Gastroesophageal sphincter (tissue), 4 donors: ENCODE results near the gene RPS6KC1. TPM values are rescaled to one million over a fixed set of nuclear protein-coding genes. Genes with fewer than 3 reads are reported as not detected.

ENCODE experiments used
- ATAC-seq: fragments of 150-250 bp; one replicate; pipeline ENCODE4 v1.9.1; 2016; ENCODE audit warnings: mild to moderate bottlenecking, moderate library complexity
- H3K27ac ChIP-seq, 4 donors: fragments of 200-600 bp; sonication (generic) in 3 of 4; 1 replicate in 3 of 4; 2 replicates in 1 of 4; pipeline ENCODE4 v1.5.1; 2016 to 2019
- H3K27me3 ChIP-seq: fragments of 200-600 bp; sonication (generic); one replicate; pipeline ENCODE4 v1.5.1; 2019
- H3K36me3 ChIP-seq, 2 donors: fragments of 200-600 bp; sonication (generic); one replicate each; pipeline ENCODE4 v1.5.1; 2019; ENCODE audit warnings: control low read depth in 1 of 2
- H3K4me1 ChIP-seq, 3 donors: fragments of 200-600 bp; sonication (generic); 1 replicate in 2 of 3; 2 replicates in 1 of 3; pipeline ENCODE4 v1.5.1; 2016 to 2019; ENCODE audit warnings: control low read depth in 2 of 3
- H3K4me3 ChIP-seq, 2 donors: fragments of 200-600 bp; sonication (generic); one replicate each; pipeline ENCODE4 v1.5.1; 2019; ENCODE audit warnings: mild to moderate bottlenecking in 1 of 2, moderate library complexity in 1 of 2
- H3K9me3 ChIP-seq, 3 donors: fragments of 200-600 bp; sonication (generic); one replicate each; pipeline ENCODE4 v1.5.1; 2017 to 2019; ENCODE audit warnings: control low read depth in 2 of 3
- EP300 ChIP-seq: sonication (generic); formaldehyde crosslinking; IDR thresholded peaks from one replicate; pipeline ENCODE4 v1.6.1; 2017; ENCODE audit warnings: antibody characterized with exemption, mild to moderate bottlenecking
- POLR2A ChIP-seq, 2 donors: fragments of 450-650 bp; IDR thresholded peaks; one replicate each; pipeline ENCODE4 v1.6.1; 2017; ENCODE audit warnings: antibody characterized with exemption in 2 of 2, mild to moderate bottlenecking in 2 of 2, moderate library complexity in 1 of 2
- POLR2AphosphoS5 ChIP-seq: sonication (generic); formaldehyde crosslinking; IDR thresholded peaks from one replicate; pipeline ENCODE4 v1.6.1; 2017; ENCODE audit warnings: antibody characterized with exemption
- WGBS, 2 donors: methylation state at CpG; one replicate each; pipeline ENCODE4 v1.1.5; 2018; ENCODE audit warnings: low coverage in 1 of 2; 5-methylcytosine and 5-hydroxymethylcytosine counted together
- total RNA-seq, 4 donors: library from RNA; depleted of rRNA; stranded (reverse); fragments of >200 nt; gene quantifications; one replicate each; pipeline ENCODE4 v1.1.0, GENCODE V29; 2016
- TF ChIP-seq, protein P1 (sequence below), 4 experiments: fragments of 200-600 bp in 2 of 4; fragments of 450-650 bp in 2 of 4; sonication (generic) in 1 of 4; IDR thresholded peaks; one replicate each; pipeline ENCODE4 v1.5.1; 2017 to 2019; ENCODE audit warnings: antibody characterized with exemption in 4 of 4, mild to moderate bottlenecking in 2 of 4, moderate library complexity in 2 of 4

Gene RPS6KC1
- total RNA-seq, 4 donors from 2014 or later, result 21.2 to 28.5 (median 23.8) TPM

DNA sequence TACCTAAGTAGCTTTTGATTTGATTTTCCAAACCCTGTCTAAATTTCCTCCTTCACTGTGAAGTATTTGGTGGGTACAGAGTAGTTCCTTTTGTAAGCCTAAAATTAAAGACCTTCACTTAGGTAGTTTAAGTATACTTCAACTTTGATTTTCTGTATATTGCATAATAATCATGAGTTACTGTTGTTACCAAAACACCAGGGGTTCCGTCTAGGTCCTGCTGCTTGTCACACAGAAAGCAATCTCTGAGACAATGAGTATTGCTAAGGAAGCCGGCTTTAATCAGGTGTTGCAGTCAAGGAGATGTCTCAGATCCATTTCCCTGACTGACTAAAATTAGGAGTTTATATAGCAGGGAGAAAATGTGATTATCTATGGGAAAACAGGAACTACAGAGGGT, 15.3 kb downstream of the RPS6KC1 start:
- ATAC-seq, result no peak
- WGBS, 2 donors, result 67% methylated on average over 1 of the region's 2 CpGs; no CpG with 5 or more reads in 1 of the 2 donors
- no peak overlapping the region for H3K4me3 ChIP-seq
- H3K9me3 ChIP-seq, result no peaks in the 10 kb centered on the region
- H3K27ac ChIP-seq, result no peak overlapping the region
- H3K36me3 ChIP-seq, result no peaks in the 10 kb centered on the region
- peaks cover 0 to 23% (median 0%) of the 10 kb centered on the region in 3 donors for H3K4me1 ChIP-seq
- TF ChIP-seq EP300 (no peak), POLR2A (IDR thresholded peaks at IDR 0.05) (no peak), POLR2AphosphoS5 (no peak)
- TF ChIP-seq, protein P1, sequence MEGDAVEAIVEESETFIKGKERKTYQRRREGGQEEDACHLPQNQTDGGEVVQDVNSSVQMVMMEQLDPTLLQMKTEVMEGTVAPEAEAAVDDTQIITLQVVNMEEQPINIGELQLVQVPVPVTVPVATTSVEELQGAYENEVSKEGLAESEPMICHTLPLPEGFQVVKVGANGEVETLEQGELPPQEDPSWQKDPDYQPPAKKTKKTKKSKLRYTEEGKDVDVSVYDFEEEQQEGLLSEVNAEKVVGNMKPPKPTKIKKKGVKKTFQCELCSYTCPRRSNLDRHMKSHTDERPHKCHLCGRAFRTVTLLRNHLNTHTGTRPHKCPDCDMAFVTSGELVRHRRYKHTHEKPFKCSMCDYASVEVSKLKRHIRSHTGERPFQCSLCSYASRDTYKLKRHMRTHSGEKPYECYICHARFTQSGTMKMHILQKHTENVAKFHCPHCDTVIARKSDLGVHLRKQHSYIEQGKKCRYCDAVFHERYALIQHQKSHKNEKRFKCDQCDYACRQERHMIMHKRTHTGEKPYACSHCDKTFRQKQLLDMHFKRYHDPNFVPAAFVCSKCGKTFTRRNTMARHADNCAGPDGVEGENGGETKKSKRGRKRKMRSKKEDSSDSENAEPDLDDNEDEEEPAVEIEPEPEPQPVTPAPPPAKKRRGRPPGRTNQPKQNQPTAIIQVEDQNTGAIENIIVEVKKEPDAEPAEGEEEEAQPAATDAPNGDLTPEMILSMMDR (IDR thresholded peaks at IDR 0.05), result no peak
- no peaks in the 10 kb centered on the region for H3K27me3 ChIP-seq

DNA sequence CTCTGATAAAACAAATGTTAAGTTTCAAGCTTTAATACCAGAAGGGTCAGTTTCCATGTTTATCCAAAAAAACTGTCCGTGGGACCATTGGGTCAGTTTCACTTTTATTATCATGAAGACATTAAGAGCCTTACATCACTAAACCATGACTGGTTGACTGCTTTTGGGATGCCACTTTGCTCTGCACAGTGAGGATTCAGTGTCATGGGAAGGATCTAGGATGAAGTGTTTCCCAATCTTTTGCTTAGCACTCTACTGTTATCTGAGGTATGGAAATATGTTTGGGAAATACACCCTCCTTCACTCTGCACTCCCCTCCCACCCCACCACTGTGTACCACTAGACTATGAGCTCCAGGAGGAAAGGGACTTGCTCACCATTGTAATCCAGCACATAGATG, 16.3 kb downstream of the RPS6KC1 start:
- ATAC-seq, result no peak
- TF ChIP-seq, protein P1 (IDR thresholded peaks at IDR 0.05), result no peak
- TF ChIP-seq EP300, result no peak
- no peak for TF ChIP-seq POLR2A (IDR thresholded peaks at IDR 0.05)
- TF ChIP-seq POLR2AphosphoS5, result no peak
- H3K4me1 ChIP-seq, result peaks cover 0 to 23% (median 0%) of the 10 kb centered on the region in 3 donors
- H3K27ac ChIP-seq, result no peak overlapping the region
- 75 to 80% methylated on average over 1 of the region's 1 CpG for WGBS, 2 donors
- H3K27me3 ChIP-seq, result no peaks in the 10 kb centered on the region
- H3K9me3 ChIP-seq, result no peaks in the 10 kb centered on the region
- H3K4me3 ChIP-seq, result no peak overlapping the region
- no peaks in the 10 kb centered on the region for H3K36me3 ChIP-seq

DNA sequence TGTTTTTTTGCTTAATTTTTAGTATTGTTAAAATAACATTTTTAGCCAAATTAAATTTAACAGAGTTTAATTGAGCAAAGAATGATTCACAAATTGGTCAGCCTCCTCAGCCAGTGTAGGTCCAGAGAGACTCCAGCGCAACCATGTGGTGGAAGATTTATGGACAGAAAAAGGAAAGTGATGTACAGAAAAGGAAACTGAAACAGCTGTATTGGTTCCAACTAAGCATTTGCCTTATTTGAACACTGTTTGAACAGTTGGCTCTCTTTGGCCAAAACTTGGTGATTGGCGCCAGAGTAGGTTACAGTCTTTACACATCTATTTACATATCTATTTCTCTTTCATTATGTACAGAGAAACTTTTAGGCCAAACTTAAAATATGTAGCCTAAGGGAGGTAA, 19.4 kb downstream of the RPS6KC1 start:
- 24 to 44% methylated on average over 2 of the region's 2 CpGs for WGBS, 2 donors
- TF ChIP-seq, protein P1 (IDR thresholded peaks at IDR 0.05), result peak in 1 of 4 experiments; percentile 33
- no peak for TF ChIP-seq POLR2A (IDR thresholded peaks at IDR 0.05)
- TF ChIP-seq EP300, result no peak
- TF ChIP-seq POLR2AphosphoS5, result no peak
- Histone ChIP-seq H3K4me3 (no peak overlapping the region), H3K27ac (no peak overlapping the region), H3K36me3 (peaks cover 0 to 4% of the 10 kb centered on the region in 2 donors), H3K27me3 (no peaks in the 10 kb centered on the region), H3K4me1 (peaks cover 0 to 23% (median 0%) of the 10 kb centered on the region in 3 donors), H3K9me3 (no peaks in the 10 kb centered on the region)
- no peak for ATAC-seq

DNA sequence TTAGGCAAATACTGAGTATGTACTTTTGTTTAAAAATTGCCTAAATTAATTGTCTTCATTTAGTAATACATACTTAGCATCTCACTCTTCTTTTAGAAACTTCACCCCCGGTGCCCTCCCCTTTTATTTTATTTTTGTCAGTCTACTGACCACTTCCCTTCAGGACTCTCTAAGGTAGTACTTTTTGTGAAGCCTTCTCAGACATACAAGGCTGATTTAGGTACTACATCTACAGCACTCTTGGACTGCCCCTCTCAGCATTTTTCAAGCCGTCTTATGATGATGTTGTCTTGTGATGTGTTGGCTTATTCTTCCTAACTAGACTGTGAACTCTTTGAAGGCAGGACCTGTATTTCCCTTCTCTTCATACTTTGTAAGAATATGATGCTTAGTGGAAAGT, 24.7 kb downstream of the RPS6KC1 start:
- Histone ChIP-seq H3K27ac (no peak overlapping the region), H3K27me3 (no peaks in the 10 kb centered on the region), H3K4me1 (peaks cover 0 to 5% (median 0%) of the 10 kb centered on the region in 3 donors), H3K36me3 (peaks cover 0 to 21% of the 10 kb centered on the region in 2 donors), H3K9me3 (no peaks in the 10 kb centered on the region), H3K4me3 (no peak overlapping the region)
- TF ChIP-seq POLR2AphosphoS5 (no peak), EP300 (no peak), POLR2A (IDR thresholded peaks at IDR 0.05) (no peak)
- TF ChIP-seq, protein P1 (IDR thresholded peaks at IDR 0.05), result no peak
- WGBS, 2 donors, result 84 to 100% methylated on average over 1 to 2 of the region's 2 CpGs
- ATAC-seq, result no peak

DNA sequence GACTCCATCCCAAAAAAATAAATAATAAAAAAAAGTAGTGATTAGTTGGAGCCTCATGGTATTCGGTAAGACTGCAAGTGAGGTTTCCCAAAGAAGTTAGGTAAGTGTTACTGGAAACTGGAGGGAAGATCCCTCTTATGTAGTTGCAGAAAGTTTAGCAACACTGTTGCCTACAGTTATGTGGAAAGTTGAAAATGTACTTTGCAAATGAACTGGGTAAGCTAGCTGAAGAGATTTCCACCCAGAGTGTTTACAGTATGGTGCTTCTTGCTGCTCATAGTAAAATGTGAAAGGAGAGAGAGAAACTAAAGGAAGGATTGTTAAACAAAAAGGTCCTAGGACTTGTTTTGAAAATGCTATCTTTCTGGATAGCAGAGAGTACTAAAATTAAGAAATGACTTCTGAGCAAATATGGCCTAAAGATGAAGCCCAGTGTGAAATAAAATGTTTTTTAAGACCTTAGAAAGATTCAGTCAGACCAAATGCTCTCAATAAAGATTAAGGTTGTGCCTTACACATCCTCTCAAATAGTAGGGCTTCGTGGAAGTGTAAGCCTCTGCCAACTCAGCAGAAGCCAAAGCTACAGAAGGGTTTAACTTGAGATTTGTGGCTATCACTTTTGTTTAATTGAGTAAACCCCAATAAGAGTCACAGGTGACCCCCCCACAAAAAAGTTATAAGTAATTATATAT, 31.5 kb downstream of the RPS6KC1 start:
- Histone ChIP-seq H3K27ac (no peak overlapping the region), H3K4me3 (no peak overlapping the region), H3K36me3 (peaks cover 0 to 80% of the 10 kb centered on the region in 2 donors), H3K27me3 (no peaks in the 10 kb centered on the region), H3K4me1 (no peaks in the 10 kb centered on the region), H3K9me3 (no peaks in the 10 kb centered on the region)
- no peak for ATAC-seq
- WGBS, 2 donors, result 79 to 89% methylated on average over 2 of the region's 2 CpGs
- TF ChIP-seq EP300 (no peak), POLR2AphosphoS5 (no peak), POLR2A (IDR thresholded peaks at IDR 0.05) (no peak)
- TF ChIP-seq, protein P1 (IDR thresholded peaks at IDR 0.05), result no peak
